HCT116 (cell line): ENCODE data around the gene IL20RB. TPM values are rescaled to one million over a fixed set of nuclear protein-coding genes. Genes with fewer than 3 reads are reported as not detected.

Source experiments
- ATAC-seq: fragments of 200-7000 bp; cut with Tn5 transposase; 2 replicates; pipeline ENCODE4 v1.9.1; 2020; ENCODE audit warnings: mild to moderate bottlenecking, moderate library complexity
- BruUV-seq: library from RNA; stranded (reverse); fragments of 400-500 nt; replicated peaks from 2 replicates; lab custom pipeline; 2021; lab: Mats Ljungman, UMichigan
- CTCF ChIA-PET: fragments of 300-600 bp; sonication (Branson Sonifier 250); formaldehyde crosslinking; loops from one replicate; lab custom pipeline; 2021; ENCODE audit warnings: antibody characterized with exemption; lab: Charles Lee
- POLR2A ChIA-PET: fragments of 300-600, 350-600 bp; sonication (Branson Sonifier 250); formaldehyde crosslinking; loops from one replicate; lab custom pipeline; 2021; ENCODE audit warnings: antibody characterized with exemption; lab: Charles Lee
- RAD21 ChIA-PET, 2 experiments: fragments of 300-600 bp; sonication (Branson Sonifier 250); formaldehyde crosslinking; loops; one replicate each; lab custom pipeline; 2023; ENCODE audit warnings: low total read pairs in 2 of 2; ENCODE audit not compliant: uncharacterized antibody in 2 of 2, unreplicated experiment in 2 of 2, low non-redundant PET in 1 of 2; lab: Charles Lee
- DNase-seq: peaks from one replicate; pipeline ENCODE4 v3.0.0-alpha.2; 2010; ENCODE audit warnings: low read depth, low spot score
- H2AFZ ChIP-seq: fragments of 200-600 bp; shearing (Covaris generic), sonication (generic); 2 replicates; pipeline ENCODE4 v1.6.1; 2017; ENCODE audit warnings: low read depth, mixed run types, mixed read lengths, antibody characterized with exemption, low read length; ENCODE audit not compliant: poor library complexity, severe bottlenecking
- H3K27ac ChIP-seq: 2 replicates; pipeline ENCODE4 v1.5.1; 2012; ENCODE audit warnings: low read depth, low read length
- H3K27me3 ChIP-seq: fragments of 200-600 bp; sonication (generic); 2 replicates; pipeline ENCODE4 v1.6.1; 2016; ENCODE audit warnings: mixed run types, low read length, mixed read lengths; ENCODE audit not compliant: insufficient read depth
- H3K36me3 ChIP-seq, 2 experiments: fragments of 200-500 bp in 1 of 2; fragments of 200-600 bp in 1 of 2; sonication (Bioruptor generic) in 1 of 2; sonication (generic) in 1 of 2; 2 replicates each; pipeline versions ENCODE4 v1.5.1 to v1.6.1; 2014 to 2016; ENCODE audit warnings: low read length in 2 of 2, inconsistent platforms in 1 of 2, mixed read lengths in 1 of 2, mixed run types in 1 of 2; ENCODE audit not compliant: insufficient read depth in 2 of 2, control insufficient read depth in 1 of 2
- H3K4me1 ChIP-seq, 2 experiments: fragments of 200-600 bp in 1 of 2; sonication (generic) in 1 of 2; 2 replicates each; pipeline versions ENCODE4 v1.5.1 to v1.6.1; 2012 to 2017; ENCODE audit warnings: low read length in 2 of 2, inconsistent platforms in 1 of 2, mild to moderate bottlenecking in 1 of 2, mixed read lengths in 1 of 2, mixed run types in 1 of 2, moderate library complexity in 1 of 2; ENCODE audit not compliant: insufficient read depth in 2 of 2, control insufficient read depth in 1 of 2
- H3K4me2 ChIP-seq: fragments of 200-600 bp; sonication (generic); 2 replicates; pipeline ENCODE4 v1.6.1; 2017; ENCODE audit warnings: mixed run types, low read length, mixed read lengths
- H3K4me3 ChIP-seq, 2 experiments: fragments of 200-600 bp in 1 of 2; sonication (generic) in 1 of 2; replicated peaks in 1 of 2; 2 replicates each; pipeline ENCODE4 v1.5.1; 2011 to 2016; ENCODE audit warnings: low read length in 2 of 2, control low read depth in 1 of 2, low read depth in 1 of 2, mild to moderate bottlenecking in 1 of 2, mixed read lengths in 1 of 2, mixed run types in 1 of 2
- H3K79me2 ChIP-seq: fragments of 200-600 bp; sonication (generic); 2 replicates; pipeline ENCODE4 v1.6.1; 2017; ENCODE audit warnings: mild to moderate bottlenecking, mixed run types, low read length, moderate library complexity, mixed read lengths; ENCODE audit not compliant: insufficient read depth
- H3K9ac ChIP-seq: fragments of 200-600 bp; sonication (generic); 2 replicates; pipeline ENCODE4 v1.6.1; 2016; ENCODE audit warnings: low read length, mixed read lengths
- H3K9me2 ChIP-seq: fragments of 200-600 bp; sonication (generic), shearing (Covaris generic); 2 replicates; pipeline ENCODE4 v1.6.1; 2017; ENCODE audit warnings: mixed run types, mild to moderate bottlenecking, moderate library complexity; ENCODE audit not compliant: insufficient read depth
- H3K9me3 ChIP-seq, 2 experiments: fragments of 200-500 bp in 1 of 2; fragments of 200-600 bp in 1 of 2; sonication (Bioruptor generic) in 1 of 2; sonication (generic) in 1 of 2; 2 replicates each; pipeline ENCODE4 v1.6.1; 2014 to 2017; ENCODE audit warnings: low read length in 2 of 2, mixed read lengths in 2 of 2, inconsistent platforms in 1 of 2, low read depth in 1 of 2, mild to moderate bottlenecking in 1 of 2, mixed run types in 1 of 2, moderate library complexity in 1 of 2; ENCODE audit not compliant: control insufficient read depth in 1 of 2, insufficient read depth in 1 of 2
- H4K20me1 ChIP-seq: fragments of 200-600 bp; sonication (generic), shearing (Covaris generic); 2 replicates; pipeline ENCODE4 v1.6.1; 2017; ENCODE audit warnings: mixed run types, mild to moderate bottlenecking, moderate library complexity; ENCODE audit not compliant: insufficient read depth
- EGR1 ChIP-seq: IDR thresholded peaks from 2 replicates; pipeline ENCODE4 v1.6.1; 2012; ENCODE audit warnings: low read depth
- ELF1 ChIP-seq: IDR thresholded peaks from 2 replicates; pipeline ENCODE4 v1.6.1; 2012; ENCODE audit warnings: low read depth, borderline replicate concordance
- JUND ChIP-seq: IDR thresholded peaks from 2 replicates; pipeline ENCODE4 v1.6.1; 2012
- intact Hi-C: fragments of 100-400 bp; cut with micrococcal nuclease; formaldehyde crosslinking; loops from 2 replicates; pipeline ENCODE4 v1.10.0; 2022
- total RNA-seq: library from RNA; stranded (reverse); gene quantifications from one replicate; pipeline ENCODE4 v1.2.1, GENCODE V29; 2021; ENCODE audit not compliant: unreplicated experiment
- TF ChIP-seq, protein P1 (sequence below): IDR thresholded peaks from 2 replicates; pipeline ENCODE4 v1.6.1; 2012; ENCODE audit warnings: low read depth

Gene IL20RB
- total RNA-seq, 1 experiment from 2014 or later: 6.1 TPM

DNA sequence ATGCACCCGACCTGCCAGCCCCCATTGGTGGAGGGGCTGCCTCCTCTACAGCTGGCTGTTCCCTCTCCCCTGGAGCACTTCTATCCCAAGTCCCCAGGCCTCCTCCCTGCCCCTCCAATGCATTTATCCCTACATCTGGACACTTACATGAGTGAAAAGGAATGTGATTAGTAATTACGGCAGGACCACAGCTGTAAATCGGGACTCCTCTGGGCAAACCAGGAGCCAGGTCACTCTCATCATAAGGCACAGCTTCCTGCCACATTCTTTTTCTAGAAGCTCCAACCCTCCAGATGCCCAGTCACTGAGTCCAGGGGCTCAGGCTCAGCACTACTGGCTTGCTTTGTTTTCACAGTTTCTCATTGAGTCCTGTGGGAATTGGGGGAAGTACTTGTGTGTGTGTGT, 54.3 kb downstream of the IL20RB start:
- Histone ChIP-seq H3K4me1 (peaks cover 0 to 6% of the 10 kb centered on the region in 2 experiments; a peak in 1 of 4 replicates), H2AFZ (no peak overlapping the region), H3K4me3 (no peak overlapping the region), H3K79me2 (no peaks in the 10 kb centered on the region), H3K27me3 (no peaks in the 10 kb centered on the region), H3K9me2 (no peaks in the 10 kb centered on the region), H3K4me2 (no peak overlapping the region), H3K36me3 (no peaks in the 10 kb centered on the region), H3K27ac (no peak overlapping the region), H3K9ac (no peak overlapping the region), H3K9me3 (no peaks in the 10 kb centered on the region), H4K20me1 (no peaks in the 10 kb centered on the region)
- POLR2A ChIA-PET: no interaction called here
- CTCF ChIA-PET: interaction anchor here (0.9 kb wide), 1 partner anchor 260 kb away, joined by 3 read pairs; the partner anchor contains the start of gene STAG1
- BruUV-seq: no TSS peak
- TF ChIP-seq, protein P1, sequence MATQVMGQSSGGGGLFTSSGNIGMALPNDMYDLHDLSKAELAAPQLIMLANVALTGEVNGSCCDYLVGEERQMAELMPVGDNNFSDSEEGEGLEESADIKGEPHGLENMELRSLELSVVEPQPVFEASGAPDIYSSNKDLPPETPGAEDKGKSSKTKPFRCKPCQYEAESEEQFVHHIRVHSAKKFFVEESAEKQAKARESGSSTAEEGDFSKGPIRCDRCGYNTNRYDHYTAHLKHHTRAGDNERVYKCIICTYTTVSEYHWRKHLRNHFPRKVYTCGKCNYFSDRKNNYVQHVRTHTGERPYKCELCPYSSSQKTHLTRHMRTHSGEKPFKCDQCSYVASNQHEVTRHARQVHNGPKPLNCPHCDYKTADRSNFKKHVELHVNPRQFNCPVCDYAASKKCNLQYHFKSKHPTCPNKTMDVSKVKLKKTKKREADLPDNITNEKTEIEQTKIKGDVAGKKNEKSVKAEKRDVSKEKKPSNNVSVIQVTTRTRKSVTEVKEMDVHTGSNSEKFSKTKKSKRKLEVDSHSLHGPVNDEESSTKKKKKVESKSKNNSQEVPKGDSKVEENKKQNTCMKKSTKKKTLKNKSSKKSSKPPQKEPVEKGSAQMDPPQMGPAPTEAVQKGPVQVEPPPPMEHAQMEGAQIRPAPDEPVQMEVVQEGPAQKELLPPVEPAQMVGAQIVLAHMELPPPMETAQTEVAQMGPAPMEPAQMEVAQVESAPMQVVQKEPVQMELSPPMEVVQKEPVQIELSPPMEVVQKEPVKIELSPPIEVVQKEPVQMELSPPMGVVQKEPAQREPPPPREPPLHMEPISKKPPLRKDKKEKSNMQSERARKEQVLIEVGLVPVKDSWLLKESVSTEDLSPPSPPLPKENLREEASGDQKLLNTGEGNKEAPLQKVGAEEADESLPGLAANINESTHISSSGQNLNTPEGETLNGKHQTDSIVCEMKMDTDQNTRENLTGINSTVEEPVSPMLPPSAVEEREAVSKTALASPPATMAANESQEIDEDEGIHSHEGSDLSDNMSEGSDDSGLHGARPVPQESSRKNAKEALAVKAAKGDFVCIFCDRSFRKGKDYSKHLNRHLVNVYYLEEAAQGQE: no peak
- TF ChIP-seq JUND: no peak
- TF ChIP-seq EGR1: no peak
- no peak for TF ChIP-seq ELF1
- intact Hi-C loops: loop anchor here (5.0 kb wide), 2 partner anchors 465 to 620 kb away; no protein-coding TSS in a partner anchor
- RAD21 ChIA-PET: no interaction called here
- no peak for DNase-seq
- ATAC-seq: no peak
